Epithelial cell of esophagus (primary cell): ENCODE results near the gene GLOD4.

ENCODE experiments used
- DNase-seq: peaks from one replicate; pipeline ENCODE4 v3.0.0; 2010; ENCODE audit warnings: low read depth
- H3K4me3 ChIP-seq: 2 replicates; pipeline ENCODE4 v1.5.1; 2011; ENCODE audit warnings: mild to moderate bottlenecking, low read length, control low read depth
- CTCF ChIP-seq: IDR thresholded peaks from 2 replicates; pipeline ENCODE4 v1.5.1; 2011; ENCODE audit warnings: low read depth, mild to moderate bottlenecking, low read length, control low read depth, inconsistent platforms; ENCODE audit not compliant: insufficient read depth; ENCODE audit errors: missing control alignments

Gene GLOD4

GRCh38 chr17:801660-802059 is 19.6 kb upstream of the GLOD4 start:
- DNase-seq = no peak
- TF ChIP-seq CTCF = no peak
- H3K4me3 ChIP-seq = no peak overlapping the region

GRCh38 chr17:800446-801242 is 18.6 kb upstream of the GLOD4 start:
- no peak for TF ChIP-seq CTCF
- H3K4me3 ChIP-seq = no peak overlapping the region
- no peak for DNase-seq

GRCh38 chr17:799261-799660 is 17.2 kb upstream of the GLOD4 start:
- H3K4me3 ChIP-seq = no peak overlapping the region
- DNase-seq = no peak
- TF ChIP-seq CTCF = no peak

- no peak for DNase-seq
- no peak for TF ChIP-seq CTCF
- no peak overlapping the region for H3K4me3 ChIP-seq
Measured at GRCh38 chr17:798246-798645, 16.2 kb upstream of the GLOD4 start.

GRCh38 chr17:797236-797840 is 15.3 kb upstream of the GLOD4 start:
- no peak for DNase-seq
- TF ChIP-seq CTCF = no peak
- no peak overlapping the region for H3K4me3 ChIP-seq

GRCh38 chr17:796609-797008 is 14.5 kb upstream of the GLOD4 start:
- TF ChIP-seq CTCF = no peak
- peak; percentile 45 for DNase-seq
- H3K4me3 ChIP-seq = no peak overlapping the region

- H3K4me3 ChIP-seq = no peak overlapping the region
- TF ChIP-seq CTCF = no peak
- DNase-seq = no peak
Measured at GRCh38 chr17:795721-796120, 13.6 kb upstream of the GLOD4 start.
